Skin of body (tissue), 2 donors: ENCODE measurements around the gene BAG1. TPM values are rescaled to one million over a fixed set of nuclear protein-coding genes. Genes with fewer than 3 reads are reported as not detected.

Source experiments
- DNase-seq: peaks from one replicate; lab custom pipeline; 2025; lab: John Stamatoyannopoulos, UW
- total RNA-seq: library from RNA; depleted of rRNA; stranded (reverse); fragments of >200 nt; gene quantifications from one replicate; pipeline ENCODE4 v1.2.3, GENCODE V29; 2014

The BAG1 gene
- total RNA-seq, result 64.7 TPM

DNA sequence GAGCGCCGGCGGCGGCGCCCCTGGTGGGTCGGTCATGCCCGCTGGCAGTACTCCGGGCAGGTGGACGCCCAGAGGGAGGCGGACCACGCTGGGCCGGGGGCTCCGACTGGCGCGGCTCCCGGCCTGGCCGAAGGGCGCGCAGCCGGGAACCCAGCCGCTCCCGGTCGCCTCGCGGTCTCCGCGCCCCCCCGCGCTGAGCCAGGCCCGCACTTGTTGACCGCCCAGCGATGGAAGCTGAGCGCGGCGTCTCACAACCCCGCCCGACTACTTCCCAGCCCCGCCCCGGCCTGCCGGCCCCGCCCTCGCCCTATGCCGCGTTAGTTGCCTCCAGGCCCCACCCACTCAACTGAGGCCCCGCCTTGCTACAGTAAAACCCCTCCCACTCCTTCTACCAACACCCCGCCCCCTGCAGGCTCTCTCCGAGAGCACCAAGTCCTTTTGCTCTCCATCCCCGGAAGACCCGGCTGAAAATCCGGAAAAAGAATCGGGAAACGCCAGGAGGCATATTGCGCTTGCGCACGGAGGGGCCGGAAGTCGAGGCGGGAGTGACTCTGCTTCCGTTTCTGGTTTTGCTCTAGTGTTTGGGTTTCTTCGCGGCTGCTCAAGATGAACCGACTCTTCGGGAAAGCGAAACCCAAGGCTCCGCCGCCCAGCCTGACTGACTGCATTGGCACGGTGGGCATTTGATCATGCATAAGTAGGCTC lies at the start of gene BAG1, which contains the start of gene CHMP5:
BAG1 (minus strand) TSS at position 236 of the 705 bp plus-strand sequence.
CHMP5 (plus strand) TSS at position 577 of the 705 bp plus-strand sequence; CDS start at position 607, 30 bp downstream.
- peak; percentile 99 for DNase-seq

DNA sequence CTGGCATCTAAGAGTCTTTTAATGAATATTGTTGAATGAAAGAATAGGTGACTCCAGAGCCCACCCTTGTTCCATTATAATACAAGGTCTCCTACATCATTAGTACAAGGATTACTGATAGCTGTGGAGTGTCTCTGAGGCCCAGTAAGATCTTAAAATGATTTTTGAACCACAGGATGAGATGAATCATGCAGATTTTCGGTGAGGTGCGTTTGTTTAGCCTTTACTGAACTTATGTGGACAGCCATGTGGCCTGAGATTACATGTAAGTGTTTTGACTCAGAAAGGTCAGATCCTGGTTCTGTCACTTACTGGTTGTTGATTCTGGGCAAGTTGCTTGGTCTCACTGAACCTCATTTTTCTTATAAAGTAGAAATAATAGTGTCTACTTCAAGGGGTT lies 47.4 kb upstream of the BAG1 start:
- no peak for DNase-seq

DNA sequence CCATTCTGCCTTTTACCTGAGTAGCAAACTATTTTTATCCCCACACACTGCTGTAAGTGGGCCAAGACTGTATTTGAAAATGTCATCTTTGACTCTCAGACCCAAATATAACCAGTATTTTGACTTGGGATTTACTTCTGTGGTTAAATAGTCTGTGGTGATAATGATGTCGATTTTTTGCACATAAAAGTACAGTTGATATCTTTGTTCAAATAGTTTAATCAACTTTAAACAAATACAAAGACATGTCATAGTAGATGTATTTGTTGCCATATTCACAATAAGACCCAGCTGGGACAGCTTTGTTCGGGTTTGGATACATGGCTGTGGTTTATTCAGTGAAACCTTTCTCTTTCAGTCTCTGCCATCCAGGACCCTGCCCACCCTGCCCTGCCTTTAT lies 46.2 kb upstream of the BAG1 start:
- no peak for DNase-seq

- no peak for DNase-seq
Measured at GRCh38 chr9:33309903-33310302, 45.4 kb upstream of the BAG1 start.

DNA sequence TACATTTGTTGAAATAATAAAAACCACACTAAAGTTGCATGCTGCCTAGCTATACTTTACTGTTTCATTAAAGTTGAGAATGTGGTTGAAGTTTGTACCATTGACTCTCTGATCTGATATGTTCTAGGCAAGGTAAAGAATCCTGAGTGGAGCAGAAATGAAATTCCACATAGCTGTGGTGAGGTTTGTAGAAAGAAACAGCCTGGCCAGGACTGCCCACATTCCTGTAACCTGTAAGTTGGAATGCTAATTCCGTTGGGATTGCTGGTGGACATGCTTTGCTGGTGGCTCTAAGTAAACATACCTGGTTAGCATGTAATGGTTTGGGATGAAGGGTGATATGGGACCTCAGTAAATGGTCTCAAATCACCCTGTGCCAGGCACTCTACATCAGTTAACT lies 42.6 kb upstream of the BAG1 start:
- no peak for DNase-seq

GRCh38 chr9:33306037-33306436 lies 41.5 kb upstream of the BAG1 start:
- DNase-seq, result no peak

- DNase-seq, result no peak
Measured at GRCh38 chr9:33304362-33304761, 39.9 kb upstream of the BAG1 start.

GRCh38 chr9:33300546-33300945 lies 36.0 kb upstream of the BAG1 start:
- DNase-seq, result no peak

DNA sequence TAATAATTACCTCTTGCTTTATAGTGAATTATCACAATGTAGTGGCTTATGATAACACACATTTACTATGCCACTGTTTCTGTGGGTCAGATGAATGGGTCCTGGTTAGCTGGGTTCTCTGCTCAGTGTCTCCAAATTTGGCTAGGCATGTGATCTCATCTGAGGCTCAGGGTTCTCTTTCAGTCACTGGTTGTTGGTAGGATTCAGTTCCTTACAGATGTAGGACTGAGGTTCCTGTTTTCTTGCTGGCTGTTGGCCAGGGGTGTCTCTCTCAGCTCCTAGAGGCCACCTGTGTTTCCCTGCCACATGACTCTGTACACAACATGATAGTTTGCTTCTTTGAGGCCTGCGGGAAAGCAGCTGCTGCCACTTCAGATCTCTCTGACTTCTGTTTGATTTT lies 32.9 kb upstream of the BAG1 start:
- DNase-seq, result no peak

- DNase-seq, result no peak
Measured at GRCh38 chr9:33295571-33295970, 31.1 kb upstream of the BAG1 start.

GRCh38 chr9:33294670-33295432 lies 30.3 kb upstream of the BAG1 start:
- no peak for DNase-seq

DNA sequence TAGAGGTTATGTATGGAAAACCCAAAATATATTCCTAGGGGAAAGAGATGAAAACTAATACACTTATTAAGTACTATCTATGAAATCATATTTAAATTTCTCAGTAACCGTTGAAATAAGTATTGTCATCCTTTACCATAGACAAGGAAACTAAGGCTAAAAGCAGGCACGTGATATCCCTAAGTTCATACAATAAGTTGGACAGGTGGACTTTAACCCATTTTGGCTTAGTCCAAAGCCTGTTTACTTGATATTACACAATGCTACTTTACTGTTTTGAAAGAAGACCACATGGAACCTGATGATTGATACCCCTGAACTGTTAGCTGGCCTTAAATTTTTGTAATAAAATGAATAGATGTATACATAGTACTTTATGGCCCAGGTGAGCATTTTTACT lies 29.3 kb upstream of the BAG1 start:
- DNase-seq, result no peak

DNA sequence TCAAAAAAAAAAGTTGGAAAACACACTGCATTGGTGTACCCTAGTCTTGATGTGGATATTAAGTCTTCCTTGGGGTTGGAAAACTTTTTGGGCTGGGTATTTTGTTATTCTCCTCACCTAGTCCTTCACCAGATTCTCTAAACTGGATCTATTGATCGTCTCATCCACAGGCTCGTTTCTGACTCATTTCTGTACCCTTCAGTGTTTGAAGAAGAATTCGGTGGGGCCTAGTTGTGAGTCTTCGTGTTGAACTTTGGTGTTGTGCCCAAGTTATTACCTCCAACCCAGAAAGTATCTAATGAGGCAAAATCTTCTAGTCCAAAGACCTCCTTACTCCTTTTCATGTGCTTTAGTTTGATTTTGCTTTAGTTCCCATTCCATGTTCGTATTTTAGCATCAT lies 27.4 kb upstream of the BAG1 start:
- no peak for DNase-seq

DNA sequence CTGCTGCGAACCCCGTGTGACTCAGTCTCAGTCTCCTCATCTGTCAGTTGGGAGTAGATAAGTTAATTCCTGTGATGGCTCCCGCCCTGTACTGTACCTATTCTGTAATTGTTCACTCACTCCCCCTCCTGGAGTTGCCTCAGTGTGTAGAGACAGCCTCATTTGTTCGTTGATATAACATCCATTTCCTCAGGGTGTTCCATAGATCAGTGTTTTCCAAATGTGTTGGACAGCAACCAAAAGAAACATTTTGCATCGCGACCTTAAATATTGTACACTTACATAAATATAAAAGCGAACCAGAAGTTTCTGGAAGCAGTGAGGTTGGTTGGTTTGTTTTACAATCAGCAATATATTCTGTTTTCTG lies 26.5 kb upstream of the BAG1 start:
- no peak for DNase-seq

- peak; percentile 99 for DNase-seq
Measured at GRCh38 chr9:33290247-33291030, 25.9 kb upstream of the BAG1 start, which contains the start of gene NFX1. Gene NFX1, plus strand, starts transcription at chr9:33290516. Its CDS starts 57 bp downstream, at chr9:33290573.

DNA sequence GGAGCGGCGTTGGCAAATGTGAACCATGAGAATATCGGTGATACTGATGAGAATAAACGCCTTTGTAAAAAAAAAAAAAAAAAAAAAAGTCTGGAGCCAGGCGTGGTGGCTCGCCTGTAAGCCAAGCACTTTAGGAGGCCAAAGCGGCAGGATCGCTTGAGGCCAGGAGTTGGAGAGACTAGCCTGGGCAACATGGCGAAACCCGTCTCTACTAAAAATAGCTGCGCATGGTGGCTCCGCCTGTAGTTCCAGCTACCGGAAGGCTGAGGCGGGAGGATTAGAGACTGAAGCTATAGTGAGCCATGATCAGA lies 25.4 kb upstream of the BAG1 start:
- DNase-seq, result no peak

DNA sequence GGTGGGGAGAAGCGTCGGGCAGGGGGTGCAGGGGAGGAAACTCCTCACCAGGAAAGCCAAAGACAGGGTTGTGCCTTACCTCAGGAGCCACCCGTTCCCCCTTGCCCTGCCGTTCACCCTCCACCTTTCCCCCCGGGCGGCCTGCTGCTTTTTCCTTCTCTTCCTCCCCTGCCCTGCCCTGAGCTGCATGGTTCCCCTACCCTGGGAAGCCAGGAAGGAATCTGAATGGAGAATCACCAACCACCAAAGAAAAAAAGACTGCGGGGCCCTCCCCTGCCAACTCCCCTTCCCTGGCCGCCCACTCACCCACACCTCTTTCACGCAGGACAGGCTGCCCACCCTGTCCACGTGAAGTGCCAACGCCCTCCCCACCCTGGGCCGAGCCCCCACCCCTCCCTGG lies 25.0 kb upstream of the BAG1 start:
- no peak for DNase-seq

DNA sequence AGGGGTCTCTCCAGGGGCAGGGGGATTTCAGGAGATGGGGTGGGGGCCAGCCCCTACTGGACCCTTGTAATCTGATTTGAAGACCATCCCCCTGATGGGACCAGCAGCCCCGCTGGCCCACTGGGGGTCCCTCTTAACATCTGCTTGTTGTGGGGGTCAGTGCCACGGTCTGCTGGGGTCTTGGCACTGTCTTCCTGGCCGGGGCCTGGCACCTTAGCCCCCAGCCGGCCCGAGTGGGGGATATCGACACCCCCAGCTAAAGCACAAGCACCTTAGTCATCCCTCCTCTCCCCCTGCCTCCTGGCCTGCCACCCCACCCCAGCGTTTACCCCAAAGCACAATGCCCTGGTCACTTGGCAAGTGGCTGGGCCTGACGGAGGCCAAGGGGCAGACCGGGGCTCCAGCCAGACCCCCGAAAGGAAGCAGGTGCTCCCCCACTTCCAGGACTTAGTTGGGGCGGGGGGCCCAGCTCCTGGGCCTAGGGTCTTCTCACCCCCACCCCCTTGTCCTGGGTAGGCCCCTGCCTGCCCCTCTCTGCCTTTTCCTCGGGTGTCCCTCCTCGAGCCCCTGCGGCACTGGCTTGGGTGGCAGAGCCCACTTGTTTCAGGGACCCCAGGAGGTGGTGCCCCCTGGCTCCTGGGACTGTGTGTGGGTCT lies 24.4 kb upstream of the BAG1 start:
- DNase-seq, result no peak

- no peak for DNase-seq
Measured at GRCh38 chr9:33288235-33288634, 23.7 kb upstream of the BAG1 start.

DNA sequence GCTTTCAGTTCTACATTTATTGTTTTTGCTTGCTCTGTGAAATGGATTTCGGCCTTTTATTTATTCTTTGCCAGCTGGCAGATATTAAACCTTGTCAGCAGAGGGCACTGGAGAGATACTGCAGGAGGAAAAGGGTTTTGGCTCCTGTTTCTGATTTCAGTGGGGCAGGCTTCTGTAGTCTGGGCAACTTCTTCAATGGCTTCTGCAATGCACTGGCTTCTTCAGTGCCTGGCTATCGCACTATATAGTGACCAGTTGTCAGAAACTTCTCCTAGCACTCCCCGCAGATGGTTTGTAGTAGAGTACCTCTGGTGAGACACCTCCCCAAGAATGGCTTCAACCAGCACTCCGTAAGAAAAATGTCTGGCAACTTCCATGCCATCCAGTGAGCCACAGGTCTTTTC lies 22.6 kb upstream of the BAG1 start:
- peak; percentile 15 for DNase-seq

DNA sequence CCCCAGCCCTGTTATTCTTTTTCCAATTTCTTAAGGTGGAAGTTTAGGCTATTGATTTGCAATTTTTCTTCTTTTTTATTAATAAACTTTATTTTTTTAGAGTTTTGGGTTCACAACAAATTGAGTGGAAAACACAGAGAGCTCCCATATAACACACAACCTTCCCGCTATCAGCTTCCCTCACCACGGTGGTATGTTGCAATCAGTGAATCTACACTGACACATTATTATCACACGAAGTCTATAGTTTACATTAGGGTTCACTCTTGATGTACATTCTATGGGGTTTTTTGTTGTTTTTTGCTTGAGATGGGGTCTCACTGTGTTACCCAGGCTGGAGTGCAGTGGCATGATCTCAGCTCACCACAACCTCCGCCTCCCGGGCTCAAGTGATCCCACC lies 21.0 kb upstream of the BAG1 start:
- no peak for DNase-seq

DNA sequence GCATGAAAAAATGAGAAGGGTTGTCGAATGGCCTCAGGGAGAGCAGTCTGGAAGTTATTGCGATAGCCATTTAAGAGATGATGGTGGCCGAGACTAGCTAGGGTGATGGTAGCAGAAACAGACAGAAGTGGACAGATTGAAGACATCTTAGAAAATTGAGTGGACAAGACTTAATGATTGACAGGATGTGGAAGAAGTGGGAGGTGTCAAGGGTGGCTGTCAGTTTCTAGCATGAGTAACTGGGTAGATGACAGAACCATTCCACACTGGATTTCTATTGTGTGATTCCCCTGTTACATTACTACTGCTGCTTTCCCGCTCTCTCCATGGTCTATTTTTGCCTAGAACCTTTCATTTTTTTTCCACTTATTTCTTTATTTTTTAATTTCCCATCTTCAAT lies 13.0 kb upstream of the BAG1 start:
- no peak for DNase-seq
